HepG2 (cell line): ENCODE measurements around the gene ABCC10. TPM values are rescaled to one million over a fixed set of nuclear protein-coding genes. Genes with fewer than 3 reads are reported as not detected.

ENCODE experiments used
- ASH2L ChIP-seq: fragments of 300-600, 200-600 bp; sonication (generic); IDR thresholded peaks from 2 replicates; pipeline ENCODE4 v1.7.0; 2017; ENCODE audit warnings: low read depth, mild to moderate bottlenecking, moderate library complexity, mixed read lengths, low read length; ENCODE audit not compliant: insufficient read length
- ETV6 ChIP-seq: sonication (generic); formaldehyde crosslinking; conservative IDR thresholded peaks from 2 replicates; pipeline ENCODE4 v1.4.0; 2020; ENCODE audit warnings: missing genetic modification reagents
- KAT7 ChIP-seq: IDR thresholded peaks from 2 replicates; pipeline ENCODE4 v1.6.1; 2018; ENCODE audit warnings: borderline replicate concordance, missing compliant biosample characterization
- MBNL3 ChIP-seq: fragments of 250-450 bp; sonication (Bioruptor Pico); conservative IDR thresholded peaks from 2 replicates; pipeline ENCODE4 v1.8.0; 2022; ENCODE audit warnings: mild to moderate bottlenecking, inconsistent platforms
- REPIN1 ChIP-seq: sonication (generic); formaldehyde crosslinking; IDR thresholded peaks from 2 replicates; pipeline ENCODE4 v1.8.0; 2022; ENCODE audit warnings: missing genetic modification reagents, low read depth, mild to moderate bottlenecking, borderline replicate concordance
- ZNF260 ChIP-seq: sonication (generic); formaldehyde crosslinking; IDR thresholded peaks from 2 replicates; pipeline ENCODE4 v1.4.0; 2020; ENCODE audit warnings: missing genetic modification reagents, low read depth, mild to moderate bottlenecking, borderline replicate concordance
- ZNF383 ChIP-seq: sonication (generic); formaldehyde crosslinking; IDR thresholded peaks from 2 replicates; pipeline ENCODE4 v1.4.0; 2020; ENCODE audit warnings: missing genetic modification reagents, mild to moderate bottlenecking, borderline replicate concordance
- ZNF850 ChIP-seq: sonication (generic); formaldehyde crosslinking; conservative IDR thresholded peaks from 2 replicates; pipeline ENCODE4 v1.9.0; 2021; ENCODE audit warnings: mild to moderate bottlenecking, missing genetic modification reagents
- ZSCAN20 ChIP-seq: sonication (generic); formaldehyde crosslinking; IDR thresholded peaks from 2 replicates; pipeline ENCODE4 v1.4.0; 2020; ENCODE audit warnings: missing genetic modification reagents, mild to moderate bottlenecking, borderline replicate concordance
- polyA plus RNA-seq, 8 experiments: library from polyadenylated mRNA; depleted of rRNA in 3 of 8; stranded (reverse) in 7 of 8; unstranded in 1 of 8; fragments of >200 nt; fragmentation: Illumina TruSeq in 4 of 8; extraction: Trizol in 4 of 8; gene quantifications; 2 replicates each; pipeline versions ENCODE4 v1.2.1 to v1.2.3, GENCODE V29; 2011 to 2016; ENCODE audit warnings: low read depth in 4 of 8, missing spikeins in 1 of 8, mixed read lengths in 1 of 8; ENCODE audit not compliant: insufficient read depth in 1 of 8
- total RNA-seq, 5 experiments: library from RNA; depleted of rRNA; stranded (reverse); fragments of >200 nt; fragmentation: Illumina TruSeq; extraction: Trizol; gene quantifications; 2 replicates each; pipeline ENCODE4 v1.2.3, GENCODE V29; 2016; ENCODE audit warnings: low read depth in 1 of 5
- TF ChIP-seq, protein P1 (sequence below): sonication (generic); formaldehyde crosslinking; IDR thresholded peaks from 2 replicates; pipeline ENCODE4 v1.4.0; 2020; ENCODE audit warnings: missing genetic modification reagents, borderline replicate concordance
- TF ChIP-seq, protein P2 (sequence below): IDR thresholded peaks from 2 replicates; pipeline ENCODE4 v1.6.1; 2016; ENCODE audit warnings: mild to moderate bottlenecking, missing biosample characterization, missing genetic modification reagents
- TF ChIP-seq, protein P3 (sequence below): sonication (generic); formaldehyde crosslinking; IDR thresholded peaks from 2 replicates; pipeline ENCODE4 v1.4.0; 2020; ENCODE audit warnings: missing genetic modification reagents
- TF ChIP-seq, protein P4 (sequence below): sonication (generic); formaldehyde crosslinking; IDR thresholded peaks from 2 replicates; pipeline ENCODE4 v1.4.0; 2020; ENCODE audit warnings: missing genetic modification reagents
- TF ChIP-seq, protein P5 (sequence below): sonication (generic); formaldehyde crosslinking; IDR thresholded peaks from 2 replicates; pipeline ENCODE4 v1.4.0; 2020; ENCODE audit warnings: mild to moderate bottlenecking, missing genetic modification reagents

ABCC10 gene
- total and polyA plus RNA-seq, 2 of the 13 experiments (the other 11 are each of a cell fraction or from before 2014, with no cell fraction given): 16.0 to 24.3 TPM

DNA sequence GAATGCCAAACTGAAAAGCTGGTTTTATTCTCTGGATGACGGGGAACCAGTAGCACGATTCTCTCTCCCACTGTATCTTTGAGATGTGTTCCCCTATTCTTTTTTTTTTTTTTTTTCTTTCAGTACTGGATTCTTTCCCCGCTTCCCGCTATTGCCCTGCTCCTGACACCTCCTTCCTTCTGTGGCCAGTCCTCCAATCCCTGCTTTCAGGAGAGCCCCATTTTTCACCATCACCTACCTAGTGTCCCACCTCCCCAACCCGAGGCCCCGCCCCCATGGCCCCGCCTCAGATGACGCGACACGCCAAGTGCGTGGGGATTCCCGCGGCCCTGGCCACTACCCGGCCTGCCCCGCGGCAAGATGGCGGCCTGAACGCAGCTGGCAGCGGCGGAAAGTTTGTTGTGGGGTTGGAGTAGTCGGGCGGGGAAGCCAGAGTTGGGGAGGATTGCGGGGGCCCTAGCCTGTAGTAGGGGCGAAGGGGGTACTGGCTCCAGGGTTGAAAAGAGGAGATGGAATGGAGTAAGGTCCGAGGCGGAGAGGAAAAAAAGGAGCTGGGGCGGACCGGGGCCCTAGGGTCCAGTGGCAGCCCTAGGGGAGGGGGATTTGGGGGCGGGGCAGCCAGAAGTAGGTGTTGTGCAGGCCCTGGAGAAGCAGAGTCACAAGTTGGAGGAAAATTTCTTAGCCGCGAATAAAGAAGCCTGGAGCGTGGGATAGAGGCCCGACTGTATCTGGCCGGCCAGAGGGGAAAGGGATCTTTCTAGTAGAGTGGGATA lies 50.1 kb downstream of the ABCC10 start, which contains the start of gene TJAP1 (continued):
- TF ChIP-seq, protein P1, sequence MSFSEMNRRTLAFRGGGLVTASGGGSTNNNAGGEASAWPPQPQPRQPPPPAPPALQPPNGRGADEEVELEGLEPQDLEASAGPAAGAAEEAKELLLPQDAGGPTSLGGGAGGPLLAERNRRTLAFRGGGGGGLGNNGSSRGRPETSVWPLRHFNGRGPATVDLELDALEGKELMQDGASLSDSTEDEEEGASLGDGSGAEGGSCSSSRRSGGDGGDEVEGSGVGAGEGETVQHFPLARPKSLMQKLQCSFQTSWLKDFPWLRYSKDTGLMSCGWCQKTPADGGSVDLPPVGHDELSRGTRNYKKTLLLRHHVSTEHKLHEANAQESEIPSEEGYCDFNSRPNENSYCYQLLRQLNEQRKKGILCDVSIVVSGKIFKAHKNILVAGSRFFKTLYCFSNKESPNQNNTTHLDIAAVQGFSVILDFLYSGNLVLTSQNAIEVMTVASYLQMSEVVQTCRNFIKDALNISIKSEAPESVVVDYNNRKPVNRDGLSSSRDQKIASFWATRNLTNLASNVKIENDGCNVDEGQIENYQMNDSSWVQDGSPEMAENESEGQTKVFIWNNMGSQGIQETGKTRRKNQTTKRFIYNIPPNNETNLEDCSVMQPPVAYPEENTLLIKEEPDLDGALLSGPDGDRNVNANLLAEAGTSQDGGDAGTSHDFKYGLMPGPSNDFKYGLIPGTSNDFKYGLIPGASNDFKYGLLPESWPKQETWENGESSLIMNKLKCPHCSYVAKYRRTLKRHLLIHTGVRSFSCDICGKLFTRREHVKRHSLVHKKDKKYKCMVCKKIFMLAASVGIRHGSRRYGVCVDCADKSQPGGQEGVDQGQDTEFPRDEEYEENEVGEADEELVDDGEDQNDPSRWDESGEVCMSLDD: peak; percentile 52; the same call in 1 of the 2 replicates
- TF ChIP-seq ASH2L (peak; percentile 77), ZNF260 (0 out of 2 replicates have a peak, but pooled peaks have one; percentile 29), MBNL3 (CRISPR knock-in tag) (no peak), ZNF850 (CRISPR knock-in tag) (no peak), KAT7 (CRISPR knock-in tag) (peak; percentile 88; the same call in 1 of the 2 replicates), ZSCAN20 (no peak), ZNF383 (CRISPR knock-in tag) (0 out of 2 replicates have a peak, but pooled peaks have one; percentile 66), REPIN1 (CRISPR knock-in tag) (peak; percentile 71; the same call in 1 of the 2 replicates), ETV6 (CRISPR knock-in tag) (no peak)
- TF ChIP-seq, protein P2, sequence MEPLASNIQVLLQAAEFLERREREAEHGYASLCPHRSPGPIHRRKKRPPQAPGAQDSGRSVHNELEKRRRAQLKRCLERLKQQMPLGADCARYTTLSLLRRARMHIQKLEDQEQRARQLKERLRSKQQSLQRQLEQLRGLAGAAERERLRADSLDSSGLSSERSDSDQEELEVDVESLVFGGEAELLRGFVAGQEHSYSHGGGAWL: peak; percentile 51; the same call in 1 of the 2 replicates
- TF ChIP-seq, protein P3, sequence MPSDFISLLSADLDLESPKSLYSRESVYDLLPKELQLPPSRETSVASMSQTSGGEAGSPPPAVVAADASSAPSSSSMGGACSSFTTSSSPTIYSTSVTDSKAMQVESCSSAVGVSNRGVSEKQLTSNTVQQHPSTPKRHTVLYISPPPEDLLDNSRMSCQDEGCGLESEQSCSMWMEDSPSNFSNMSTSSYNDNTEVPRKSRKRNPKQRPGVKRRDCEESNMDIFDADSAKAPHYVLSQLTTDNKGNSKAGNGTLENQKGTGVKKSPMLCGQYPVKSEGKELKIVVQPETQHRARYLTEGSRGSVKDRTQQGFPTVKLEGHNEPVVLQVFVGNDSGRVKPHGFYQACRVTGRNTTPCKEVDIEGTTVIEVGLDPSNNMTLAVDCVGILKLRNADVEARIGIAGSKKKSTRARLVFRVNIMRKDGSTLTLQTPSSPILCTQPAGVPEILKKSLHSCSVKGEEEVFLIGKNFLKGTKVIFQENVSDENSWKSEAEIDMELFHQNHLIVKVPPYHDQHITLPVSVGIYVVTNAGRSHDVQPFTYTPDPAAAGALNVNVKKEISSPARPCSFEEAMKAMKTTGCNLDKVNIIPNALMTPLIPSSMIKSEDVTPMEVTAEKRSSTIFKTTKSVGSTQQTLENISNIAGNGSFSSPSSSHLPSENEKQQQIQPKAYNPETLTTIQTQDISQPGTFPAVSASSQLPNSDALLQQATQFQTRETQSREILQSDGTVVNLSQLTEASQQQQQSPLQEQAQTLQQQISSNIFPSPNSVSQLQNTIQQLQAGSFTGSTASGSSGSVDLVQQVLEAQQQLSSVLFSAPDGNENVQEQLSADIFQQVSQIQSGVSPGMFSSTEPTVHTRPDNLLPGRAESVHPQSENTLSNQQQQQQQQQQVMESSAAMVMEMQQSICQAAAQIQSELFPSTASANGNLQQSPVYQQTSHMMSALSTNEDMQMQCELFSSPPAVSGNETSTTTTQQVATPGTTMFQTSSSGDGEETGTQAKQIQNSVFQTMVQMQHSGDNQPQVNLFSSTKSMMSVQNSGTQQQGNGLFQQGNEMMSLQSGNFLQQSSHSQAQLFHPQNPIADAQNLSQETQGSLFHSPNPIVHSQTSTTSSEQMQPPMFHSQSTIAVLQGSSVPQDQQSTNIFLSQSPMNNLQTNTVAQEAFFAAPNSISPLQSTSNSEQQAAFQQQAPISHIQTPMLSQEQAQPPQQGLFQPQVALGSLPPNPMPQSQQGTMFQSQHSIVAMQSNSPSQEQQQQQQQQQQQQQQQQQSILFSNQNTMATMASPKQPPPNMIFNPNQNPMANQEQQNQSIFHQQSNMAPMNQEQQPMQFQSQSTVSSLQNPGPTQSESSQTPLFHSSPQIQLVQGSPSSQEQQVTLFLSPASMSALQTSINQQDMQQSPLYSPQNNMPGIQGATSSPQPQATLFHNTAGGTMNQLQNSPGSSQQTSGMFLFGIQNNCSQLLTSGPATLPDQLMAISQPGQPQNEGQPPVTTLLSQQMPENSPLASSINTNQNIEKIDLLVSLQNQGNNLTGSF: no peak
- TF ChIP-seq, protein P4, sequence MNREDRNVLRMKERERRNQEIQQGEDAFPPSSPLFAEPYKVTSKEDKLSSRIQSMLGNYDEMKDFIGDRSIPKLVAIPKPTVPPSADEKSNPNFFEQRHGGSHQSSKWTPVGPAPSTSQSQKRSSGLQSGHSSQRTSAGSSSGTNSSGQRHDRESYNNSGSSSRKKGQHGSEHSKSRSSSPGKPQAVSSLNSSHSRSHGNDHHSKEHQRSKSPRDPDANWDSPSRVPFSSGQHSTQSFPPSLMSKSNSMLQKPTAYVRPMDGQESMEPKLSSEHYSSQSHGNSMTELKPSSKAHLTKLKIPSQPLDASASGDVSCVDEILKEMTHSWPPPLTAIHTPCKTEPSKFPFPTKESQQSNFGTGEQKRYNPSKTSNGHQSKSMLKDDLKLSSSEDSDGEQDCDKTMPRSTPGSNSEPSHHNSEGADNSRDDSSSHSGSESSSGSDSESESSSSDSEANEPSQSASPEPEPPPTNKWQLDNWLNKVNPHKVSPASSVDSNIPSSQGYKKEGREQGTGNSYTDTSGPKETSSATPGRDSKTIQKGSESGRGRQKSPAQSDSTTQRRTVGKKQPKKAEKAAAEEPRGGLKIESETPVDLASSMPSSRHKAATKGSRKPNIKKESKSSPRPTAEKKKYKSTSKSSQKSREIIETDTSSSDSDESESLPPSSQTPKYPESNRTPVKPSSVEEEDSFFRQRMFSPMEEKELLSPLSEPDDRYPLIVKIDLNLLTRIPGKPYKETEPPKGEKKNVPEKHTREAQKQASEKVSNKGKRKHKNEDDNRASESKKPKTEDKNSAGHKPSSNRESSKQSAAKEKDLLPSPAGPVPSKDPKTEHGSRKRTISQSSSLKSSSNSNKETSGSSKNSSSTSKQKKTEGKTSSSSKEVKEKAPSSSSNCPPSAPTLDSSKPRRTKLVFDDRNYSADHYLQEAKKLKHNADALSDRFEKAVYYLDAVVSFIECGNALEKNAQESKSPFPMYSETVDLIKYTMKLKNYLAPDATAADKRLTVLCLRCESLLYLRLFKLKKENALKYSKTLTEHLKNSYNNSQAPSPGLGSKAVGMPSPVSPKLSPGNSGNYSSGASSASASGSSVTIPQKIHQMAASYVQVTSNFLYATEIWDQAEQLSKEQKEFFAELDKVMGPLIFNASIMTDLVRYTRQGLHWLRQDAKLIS: no peak
- TF ChIP-seq, protein P5, sequence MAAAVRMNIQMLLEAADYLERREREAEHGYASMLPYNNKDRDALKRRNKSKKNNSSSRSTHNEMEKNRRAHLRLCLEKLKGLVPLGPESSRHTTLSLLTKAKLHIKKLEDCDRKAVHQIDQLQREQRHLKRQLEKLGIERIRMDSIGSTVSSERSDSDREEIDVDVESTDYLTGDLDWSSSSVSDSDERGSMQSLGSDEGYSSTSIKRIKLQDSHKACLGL (CRISPR knock-in tag): 0 out of 2 replicates have a peak, but pooled peaks have one; percentile 20
